Activated naive CD4-positive, alpha-beta T cell treated with anti-CD3 and anti-CD28 coated beads, Interleukin-2, amount 50 U/mL, for 16 hours (primary cell): ENCODE measurements around the gene RASEF.

Experiments used
- DNase-seq: peaks from one replicate; pipeline ENCODE4 v3.0.0-alpha.2; 2020

Gene RASEF

GRCh38 chr9:83047839-83048775, 14.8 kb downstream of the RASEF start:
- no peak for DNase-seq

- DNase-seq: no peak
These were observed 19.3 kb downstream of the RASEF start for GRCh38 chr9:83043597-83043996.

- no peak for DNase-seq
These were observed 21.2 kb downstream of the RASEF start for GRCh38 chr9:83041771-83042170.

- DNase-seq: no peak
These were observed 23.6 kb downstream of the RASEF start for GRCh38 chr9:83039303-83039702.

GRCh38 chr9:83036043-83036442, 26.9 kb downstream of the RASEF start:
- no peak for DNase-seq

GRCh38 chr9:83035143-83035542, 27.8 kb downstream of the RASEF start:
- no peak for DNase-seq

- DNase-seq: no peak
These were observed 28.4 kb downstream of the RASEF start for GRCh38 chr9:83034587-83034986.

- no peak for DNase-seq
These were observed 28.9 kb downstream of the RASEF start for GRCh38 chr9:83034026-83034425.

- DNase-seq: no peak
These were observed 30.8 kb downstream of the RASEF start for GRCh38 chr9:83032065-83032625.

GRCh38 chr9:83030391-83031107, 32.4 kb downstream of the RASEF start:
- no peak for DNase-seq

- no peak for DNase-seq
These were observed 33.3 kb downstream of the RASEF start for GRCh38 chr9:83029531-83030137.

GRCh38 chr9:83027153-83027891, 35.6 kb downstream of the RASEF start:
- no peak for DNase-seq

GRCh38 chr9:83024506-83025125, 38.3 kb downstream of the RASEF start:
- DNase-seq: no peak

- no peak for DNase-seq
These were observed 39.8 kb downstream of the RASEF start for GRCh38 chr9:83023151-83023550.

GRCh38 chr9:83020864-83021263, 42.1 kb downstream of the RASEF start:
- DNase-seq: no peak

- DNase-seq: no peak
These were observed 42.6 kb downstream of the RASEF start for GRCh38 chr9:83020327-83020726.

GRCh38 chr9:83019246-83019645, 43.7 kb downstream of the RASEF start:
- no peak for DNase-seq

- no peak for DNase-seq
These were observed 47.0 kb downstream of the RASEF start for GRCh38 chr9:83015897-83016296.

- DNase-seq: no peak
These were observed 48.9 kb downstream of the RASEF start for GRCh38 chr9:83013867-83014605.

GRCh38 chr9:83012922-83013838, 49.8 kb downstream of the RASEF start:
- DNase-seq: no peak
